IMR-90 (cell line): ENCODE results near the gene TM4SF18. TPM values are rescaled to one million over a fixed set of nuclear protein-coding genes. Genes with fewer than 3 reads are reported as not detected.

Experiments used
- ATAC-seq: fragments of 200-7000 bp; cut with Tn5 transposase; 2 replicates; pipeline ENCODE4 v1.9.1; 2020; ENCODE audit warnings: low read depth, mild to moderate bottlenecking, moderate library complexity
- BruUV-seq: library from RNA; stranded (reverse); fragments of 400-500 nt; replicated peaks from 2 replicates; lab custom pipeline; 2021; lab: Mats Ljungman, UMichigan
- CTCF ChIA-PET: fragments of 300-600 bp; formaldehyde crosslinking; extraction: SDS; loops from one replicate; lab custom pipeline; 2021; ENCODE audit warnings: antibody characterized with exemption; lab: Yijun Ruan, JAX
- POLR2A ChIA-PET: fragments of 300-600 bp; sonication (Branson Sonifier 250); formaldehyde crosslinking; loops from one replicate; lab custom pipeline; 2022; ENCODE audit warnings: antibody characterized with exemption; ENCODE audit not compliant: unreplicated experiment; lab: Charles Lee
- DNase-seq: peaks from one replicate; pipeline ENCODE4 v3.0.0; 2013
- H2AFZ ChIP-seq: replicated peaks from 2 replicates; pipeline ENCODE3; 2013; ENCODE audit warnings: low read length, mild to moderate bottlenecking; ENCODE audit not compliant: poor library complexity
- H2AK5ac ChIP-seq: 2 replicates; pipeline ENCODE4 v1.6.1; 2013; ENCODE audit warnings: low read depth, low read length, inconsistent platforms
- H2AK9ac ChIP-seq: replicated peaks from 2 replicates; pipeline ENCODE3; 2013; ENCODE audit warnings: mild to moderate bottlenecking, low read depth, low read length, moderate library complexity; ENCODE audit not compliant: poor library complexity
- H2BK120ac ChIP-seq: 2 replicates; pipeline ENCODE4 v1.6.1; 2013; ENCODE audit warnings: low read depth, low read length, inconsistent platforms
- H2BK15ac ChIP-seq: 3 replicates; pipeline ENCODE4 v1.6.1; 2013; ENCODE audit warnings: low read depth, low read length, inconsistent platforms
- H2BK20ac ChIP-seq: 2 replicates; pipeline ENCODE4 v1.6.1; 2013; ENCODE audit warnings: low read depth, mild to moderate bottlenecking, inconsistent platforms, low read length, moderate library complexity
- H2BK5ac ChIP-seq: 2 replicates; pipeline ENCODE4 v1.6.1; 2013; ENCODE audit warnings: mild to moderate bottlenecking, low read depth, low read length, inconsistent platforms; ENCODE audit not compliant: poor library complexity, severe bottlenecking
- H3K14ac ChIP-seq: replicated peaks from 2 replicates; pipeline ENCODE4 v1.6.1; 2013; ENCODE audit warnings: low read depth, low read length, inconsistent platforms
- H3K18ac ChIP-seq: 2 replicates; pipeline ENCODE4 v1.6.1; 2013; ENCODE audit warnings: low read depth, low read length, control low read depth
- H3K23ac ChIP-seq: 2 replicates; pipeline ENCODE4 v1.6.1; 2013; ENCODE audit warnings: low read depth, low read length, inconsistent platforms
- H3K27ac ChIP-seq: 2 replicates; pipeline ENCODE4 v1.5.1; 2013; ENCODE audit warnings: mild to moderate bottlenecking, control low read depth, low read length; ENCODE audit not compliant: insufficient read depth
- H3K27me3 ChIP-seq: 2 replicates; pipeline ENCODE4 v1.6.1; 2013; ENCODE audit warnings: low read length; ENCODE audit not compliant: control insufficient read depth, insufficient read depth
- H3K36me3 ChIP-seq: 2 replicates; pipeline ENCODE4 v1.6.1; 2013; ENCODE audit warnings: low read length, mixed read lengths; ENCODE audit not compliant: control insufficient read depth, insufficient read depth
- H3K4ac ChIP-seq: 2 replicates; pipeline ENCODE4 v1.6.1; 2013; ENCODE audit warnings: low read depth, low read length, inconsistent platforms
- H3K4me1 ChIP-seq: 2 replicates; pipeline ENCODE4 v1.6.1; 2013; ENCODE audit warnings: low read length, mixed read lengths; ENCODE audit not compliant: control insufficient read depth, insufficient read depth
- H3K4me2 ChIP-seq: 2 replicates; pipeline ENCODE4 v1.6.1; 2013; ENCODE audit warnings: low read depth, mild to moderate bottlenecking, control low read depth, low read length, moderate library complexity
- H3K4me3 ChIP-seq: 2 replicates; pipeline ENCODE4 v1.5.1; 2013; ENCODE audit warnings: low read depth, mild to moderate bottlenecking, control low read depth, low read length, moderate library complexity; ENCODE audit not compliant: insufficient read depth
- H3K56ac ChIP-seq: 2 replicates; pipeline ENCODE4 v1.6.1; 2013; ENCODE audit warnings: low read length, inconsistent platforms; ENCODE audit not compliant: insufficient read depth; ENCODE audit errors: extremely low read depth
- H3K79me1 ChIP-seq, 2 experiments: 2 replicates each; pipeline ENCODE4 v1.6.1; 2013; ENCODE audit warnings: low read length in 2 of 2, inconsistent platforms in 1 of 2, low read depth in 1 of 2
- H3K9ac ChIP-seq: 2 replicates; pipeline ENCODE4 v1.6.1; 2013; ENCODE audit warnings: low read depth, low read length, control low read depth
- H3K9me1 ChIP-seq: 2 replicates; pipeline ENCODE4 v1.6.1; 2013; ENCODE audit warnings: low read length, inconsistent platforms; ENCODE audit not compliant: insufficient read depth
- H3K9me3 ChIP-seq: 2 replicates; pipeline ENCODE4 v1.6.1; 2013; ENCODE audit warnings: low read length; ENCODE audit not compliant: control insufficient read depth, insufficient read depth
- H4K20me1 ChIP-seq: 2 replicates; pipeline ENCODE4 v1.6.1; 2013; ENCODE audit warnings: low read length, inconsistent platforms; ENCODE audit not compliant: insufficient read depth
- H4K5ac ChIP-seq: 2 replicates; pipeline ENCODE4 v1.6.1; 2013; ENCODE audit warnings: mild to moderate bottlenecking, low read depth, low read length, control low read depth
- H4K8ac ChIP-seq, 2 experiments: 2 replicates each; pipeline ENCODE4 v1.6.1; 2013; ENCODE audit warnings: low read depth in 2 of 2, low read length in 2 of 2, control low read depth in 1 of 2, inconsistent platforms in 1 of 2
- H4K91ac ChIP-seq: 2 replicates; pipeline ENCODE4 v1.6.1; 2013; ENCODE audit warnings: low read depth, low read length, inconsistent platforms; ENCODE audit not compliant: insufficient read depth
- CHD1 ChIP-seq: IDR thresholded peaks from 2 replicates; pipeline ENCODE4 v1.6.1; 2012; ENCODE audit warnings: low read depth, low read length, improper control_type of control experiment
- FOS ChIP-seq: fragments of 150-350 bp; IDR thresholded peaks from 2 replicates; pipeline ENCODE4 v1.6.1; 2016; ENCODE audit warnings: low read depth, low read length
- MAFK ChIP-seq: IDR thresholded peaks from 2 replicates; pipeline ENCODE4 v1.6.1; 2012; ENCODE audit warnings: low read depth, low read length, improper control_type of control experiment
- NFE2L2 ChIP-seq: fragments of 150-350 bp; IDR thresholded peaks from 2 replicates; pipeline ENCODE4 v1.6.1; 2016; ENCODE audit warnings: low read depth, mild to moderate bottlenecking, low read length
- RAD21 ChIP-seq: IDR thresholded peaks from 2 replicates; pipeline ENCODE4 v1.6.1; 2012; ENCODE audit warnings: low read length, improper control_type of control experiment
- RCOR1 ChIP-seq: IDR thresholded peaks from 2 replicates; pipeline ENCODE4 v1.6.1; 2012; ENCODE audit warnings: mild to moderate bottlenecking, low read length, improper control_type of control experiment; ENCODE audit not compliant: insufficient replicate concordance
- RFX5 ChIP-seq: IDR thresholded peaks from 2 replicates; pipeline ENCODE4 v1.8.0; 2012; ENCODE audit warnings: low read depth, mild to moderate bottlenecking, low read length, moderate library complexity
- SMC3 ChIP-seq: fragments of 150-350 bp; IDR thresholded peaks from 2 replicates; pipeline ENCODE4 v1.6.1; 2016; ENCODE audit warnings: low read depth, mild to moderate bottlenecking, antibody characterized with exemption, low read length, moderate library complexity
- WGBS, 2 experiments: methylation state at CpG; one replicate each; pipeline versions ENCODE4 v1.1.5 to v1.1.7; 2013; ENCODE audit warnings: missing lambda C conversion rate in 2 of 2; ENCODE audit not compliant: insufficient read length in 1 of 2; ENCODE audit errors: extremely low coverage in 2 of 2; 5-methylcytosine and 5-hydroxymethylcytosine counted together
- dilution Hi-C: fragments of 300-500 bp; cut with HindIII; formaldehyde crosslinking; loops from one replicate; pipeline ENCODE4 v1.14.3; 2018; ENCODE audit warnings: low sequenced_read_pairs; ENCODE audit not compliant: unreplicated experiment
- in situ Hi-C: fragments of 300-500 bp; cut with MboI; formaldehyde crosslinking; loops from 3 replicates; pipeline ENCODE4 v1.14.3; 2019; ENCODE audit warnings: low sequenced_read_pairs, inconsistent platforms, mixed read lengths
- intact Hi-C: fragments of 100-400 bp; cut with micrococcal nuclease; formaldehyde crosslinking; loops from 2 replicates; pipeline ENCODE4 v1.10.0; 2022
- polyA plus RNA-seq, 3 experiments: library from polyadenylated mRNA; depleted of rRNA; stranded (reverse); fragments of >200 nt; gene quantifications; 2 replicates each; pipeline ENCODE4 v1.2.3, GENCODE V29; 2012; ENCODE audit warnings: low replicate concordance in 1 of 3
- total RNA-seq: library from RNA; depleted of rRNA; stranded (reverse); fragments of >200 nt; gene quantifications from 2 replicates; pipeline ENCODE4 v1.2.3, GENCODE V29; 2012

The TM4SF18 gene
- total and polyA plus RNA-seq, 2 of the 4 experiments (the other 2 are of a cell fraction), result under 0.01 TPM; not detected in 1

DNA sequence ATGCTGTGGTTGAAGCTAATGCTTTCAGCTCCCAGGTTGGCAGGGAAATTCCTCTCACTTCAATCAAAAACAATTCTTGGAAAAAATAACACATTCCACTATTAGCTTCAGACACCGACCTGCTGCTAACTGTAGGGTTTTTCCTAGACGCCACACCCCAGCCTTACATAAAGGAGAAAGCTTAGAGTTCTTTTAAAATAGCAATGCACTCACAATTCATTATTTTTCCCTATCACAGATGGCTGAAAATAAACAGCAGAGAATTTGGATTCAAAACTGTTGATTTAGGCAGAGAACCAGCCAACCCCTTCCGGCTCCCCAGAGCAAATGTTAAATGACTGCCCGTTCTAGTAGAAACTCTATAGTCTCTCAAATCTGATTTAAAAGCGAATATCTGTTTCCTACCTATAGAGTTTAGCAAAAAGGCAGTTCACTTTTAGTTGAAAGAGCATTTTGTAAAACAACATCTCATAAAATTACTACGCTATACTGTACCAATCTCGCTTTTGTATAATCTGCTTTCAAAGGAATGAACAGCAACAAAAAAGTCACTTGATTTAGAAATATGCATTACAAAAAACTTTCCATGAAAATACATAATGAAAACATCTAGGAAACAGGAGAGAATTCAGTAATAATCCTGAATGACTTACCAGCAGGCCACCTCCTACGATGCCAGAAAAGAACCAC lies 43.4 kb upstream of the TM4SF18 start:
- 31% methylated on average over 2 of the region's 8 CpGs; no CpG with 5 or more reads in 1 of the 2 experiments for WGBS, 2 experiments
- Histone ChIP-seq H3K9me1 (peaks cover 26% of the 10 kb centered on the region), H3K4me3 (peak overlapping the region; percentile 54), H3K79me1 (peaks cover 14 to 50% of the 10 kb centered on the region in 2 experiments; a peak in 3 of 4 replicates), H4K5ac (peak overlapping the region; percentile 97), H3K4me2 (peak overlapping the region; percentile 64), H2BK120ac (peak overlapping the region; percentile 91), H3K56ac (peak overlapping the region; percentile 97), H3K4ac (peak overlapping the region; percentile 88), H4K91ac (peak overlapping the region; percentile 80), H3K14ac (peak overlapping the region; percentile 97), H4K20me1 (no peaks in the 10 kb centered on the region), H3K9me3 (no peaks in the 10 kb centered on the region), H3K18ac (peak overlapping the region; percentile 93), H2AK5ac (peak overlapping the region; percentile 93), H2AFZ (peak overlapping the region; percentile 69), H3K27ac (peak overlapping the region; percentile 89), H3K36me3 (peaks cover 16% of the 10 kb centered on the region), H3K9ac (peak overlapping the region; percentile 81), H2AK9ac (peak overlapping the region; percentile 93), H4K8ac (peak overlapping the region; percentile 28 to 86), H2BK15ac (peak overlapping the region; percentile 83; the same call in 2 of the 3 replicates), H3K27me3 (no peaks in the 10 kb centered on the region), H2BK20ac (peak overlapping the region; percentile 84), H2BK5ac (peak overlapping the region; percentile 78), H3K4me1 (peaks cover 20% of the 10 kb centered on the region), H3K23ac (peak overlapping the region; percentile 92)
- ATAC-seq (no peak), DNase-seq (peak; percentile 59)
- no peak for TF ChIP-seq RFX5
- no peak for TF ChIP-seq RAD21
- TF ChIP-seq SMC3, result no peak
- TF ChIP-seq MAFK, result no peak
- TF ChIP-seq NFE2L2, result no peak
- TF ChIP-seq RCOR1, result no peak
- no peak for TF ChIP-seq FOS
- peak; percentile 87; the same call in 1 of the 2 replicates for TF ChIP-seq CHD1
- ChIA-PET CTCF (no interaction called here), POLR2A (interaction anchor here (0.7 to 1.7 kb wide), 2 partner anchors 10 to 90 kb away, joined by 3 to 5 read pairs; no protein-coding TSS in a partner anchor)
- in situ Hi-C loops (no loop called here), dilution Hi-C loops (no loop called here), intact Hi-C loops (no loop called here)
- TSS peak; percentile 78 for BruUV-seq
